ENCODE measurements around the gene MYO1E. TPM values are rescaled to one million over a fixed set of nuclear protein-coding genes. Genes with fewer than 3 reads are reported as not detected.
"Not testable (repeated sequence)": the region's sequence is repeated elsewhere in the genome, so short reads cannot be mapped to it uniquely, and the experiment has no call there.

MYO1E gene
- total RNA-seq = 37.6 TPM
- long read RNA-seq, partial matches to known transcripts = 4 of 4 reads
- long read RNA-seq, other reads (novel, unspliced or antisense) = 0 of 4 reads

DNA sequence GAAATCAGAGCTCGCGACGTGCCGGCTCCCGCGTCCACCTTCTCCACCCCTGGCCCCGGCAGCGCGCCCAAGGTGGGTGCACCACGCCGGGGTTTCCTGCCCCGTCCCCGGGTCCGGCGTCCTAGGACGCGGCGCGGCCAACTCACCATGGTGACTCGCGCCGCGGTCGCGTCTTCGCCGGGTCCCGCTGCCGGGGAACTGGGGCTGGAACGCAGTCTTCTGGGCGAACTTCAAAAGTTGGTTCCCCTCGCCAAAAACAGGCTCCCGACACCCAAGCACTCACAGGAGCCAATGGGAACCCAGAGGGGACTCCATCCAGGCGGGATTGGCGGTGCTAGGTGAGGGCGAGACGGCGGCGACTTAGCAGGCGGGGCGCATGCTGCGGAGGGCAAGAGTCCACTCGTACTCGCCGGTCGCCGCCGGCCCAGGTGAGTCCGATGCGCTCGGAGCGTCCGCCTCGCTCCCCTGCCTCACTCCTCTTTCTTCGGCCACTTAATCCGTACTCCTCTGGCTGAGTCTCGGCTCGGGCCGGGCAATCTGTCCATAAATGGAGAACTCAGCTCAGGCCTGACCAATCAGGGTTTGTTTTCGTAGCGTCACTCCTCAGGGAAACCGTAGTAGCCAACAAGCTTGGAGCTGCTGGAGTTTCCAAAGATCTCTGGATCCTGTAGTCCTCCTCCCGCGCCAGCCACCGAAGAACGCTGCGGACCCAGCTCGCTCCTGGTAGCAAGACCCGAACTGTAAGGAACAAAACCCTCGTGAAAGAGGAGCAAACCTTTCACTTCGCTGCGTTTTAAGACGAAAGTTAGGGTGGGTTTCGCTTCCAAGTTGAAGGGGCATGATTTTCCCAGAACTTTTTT, at the start of gene MYO1E:
Gene MYO1E, minus strand, starts transcription at position 520 of the 860 bp plus-strand sequence. Its CDS starts 371 bp downstream, at position 149.
- DNase-seq (ENCODE audit: missing footprints) (peak; percentile 91), ATAC-seq (peak; percentile 99)
- intact Hi-C loops (cut with DNase I) = loop anchor here (2.0 to 5.0 kb wide), 3 partner anchors 66 to 125 kb away; partner anchors contain the start of gene FAM81A

- no peak for ATAC-seq
- no peak for DNase-seq (ENCODE audit: missing footprints)
- intact Hi-C loops (cut with DNase I) = no loop called here
Observed at GRCh38 chr15:59420986-59421618, 48.4 kb upstream of the MYO1E start.

- intact Hi-C loops (cut with DNase I) = no loop called here
- DNase-seq (ENCODE audit: missing footprints) (no peak), ATAC-seq (no peak)
Observed at GRCh38 chr15:59420108-59420507, 47.4 kb upstream of the MYO1E start.

- intact Hi-C loops (cut with DNase I) = no loop called here
Observed at GRCh38 chr15:59419170-59419569, 46.5 kb upstream of the MYO1E start.

DNA sequence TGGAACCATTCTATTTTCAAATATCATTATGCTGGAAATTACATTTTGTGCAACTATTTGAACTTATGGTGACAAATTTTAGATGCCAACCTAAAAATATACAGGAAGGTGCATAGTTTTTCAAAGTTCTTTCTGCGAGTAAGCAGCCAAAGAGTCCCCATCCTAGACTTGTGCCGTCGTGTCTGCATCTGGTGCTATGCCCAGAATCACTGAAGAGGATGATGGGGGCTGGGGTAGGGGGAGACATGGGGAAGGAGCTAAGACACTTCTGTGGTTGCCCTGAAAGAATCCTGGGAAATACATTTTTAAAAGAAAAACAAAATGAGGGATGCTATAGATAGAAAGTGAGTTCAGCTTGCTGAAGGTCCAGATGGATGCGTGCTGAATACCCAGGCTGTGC, 44.1 kb upstream of the MYO1E start:
- no peak for DNase-seq (ENCODE audit: missing footprints)
- intact Hi-C loops (cut with DNase I) = no loop called here
- ATAC-seq = no peak

More at GRCh38 chr15:59419170-59419569, 46.5 kb upstream of the MYO1E start:
- ATAC-seq (no peak), DNase-seq (ENCODE audit: missing footprints) (no peak)

DNA sequence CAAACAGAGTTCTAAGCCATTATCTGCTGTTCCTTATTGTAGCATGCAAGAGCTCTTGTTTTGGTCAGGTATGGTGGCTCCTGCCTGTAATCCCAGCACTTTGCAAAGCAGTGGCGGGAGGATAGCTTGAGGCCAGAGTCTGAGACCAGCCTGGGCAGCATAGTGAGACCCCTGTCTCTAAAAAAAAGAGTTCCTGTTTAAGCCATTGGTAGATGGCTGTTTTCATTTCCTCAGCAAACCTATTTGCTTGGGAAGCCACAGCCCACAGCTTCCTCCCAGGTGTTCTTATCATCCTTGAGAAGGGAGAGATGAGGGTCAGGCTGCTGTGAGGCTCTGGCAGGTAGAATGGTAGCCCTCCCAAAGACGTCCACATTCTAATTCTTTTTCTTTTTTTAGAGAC, 40.9 kb upstream of the MYO1E start:
- intact Hi-C loops (cut with DNase I) = no loop called here
- ATAC-seq (no peak), DNase-seq (ENCODE audit: missing footprints) (no peak)

- DNase-seq (ENCODE audit: missing footprints) = no peak
- no peak for ATAC-seq
- intact Hi-C loops (cut with DNase I) = no loop called here
Observed at GRCh38 chr15:59410391-59410896, 37.8 kb upstream of the MYO1E start.

DNA sequence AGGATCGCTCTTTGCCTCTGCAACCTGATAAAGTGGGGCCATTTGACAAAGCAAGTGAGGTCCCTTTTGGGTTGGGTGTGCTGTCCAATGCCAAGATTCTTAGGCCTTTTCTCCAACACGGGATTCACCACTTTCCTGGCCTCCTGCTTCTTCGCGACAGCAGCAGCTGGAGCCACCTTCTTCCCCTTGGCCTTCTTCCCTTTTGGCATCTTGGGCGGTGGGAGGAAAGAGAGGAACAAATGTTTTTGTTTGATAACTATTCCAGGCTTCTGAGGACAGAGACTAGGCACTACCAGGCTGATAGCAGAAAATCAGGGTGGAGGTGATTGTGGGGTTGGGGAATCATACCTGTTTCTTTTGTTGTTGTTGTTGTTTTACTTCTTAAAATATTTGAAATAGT, 35.3 kb upstream of the MYO1E start:
- intact Hi-C loops (cut with DNase I) = no loop called here
- ATAC-seq (no peak), DNase-seq (ENCODE audit: missing footprints) (no peak)

DNA sequence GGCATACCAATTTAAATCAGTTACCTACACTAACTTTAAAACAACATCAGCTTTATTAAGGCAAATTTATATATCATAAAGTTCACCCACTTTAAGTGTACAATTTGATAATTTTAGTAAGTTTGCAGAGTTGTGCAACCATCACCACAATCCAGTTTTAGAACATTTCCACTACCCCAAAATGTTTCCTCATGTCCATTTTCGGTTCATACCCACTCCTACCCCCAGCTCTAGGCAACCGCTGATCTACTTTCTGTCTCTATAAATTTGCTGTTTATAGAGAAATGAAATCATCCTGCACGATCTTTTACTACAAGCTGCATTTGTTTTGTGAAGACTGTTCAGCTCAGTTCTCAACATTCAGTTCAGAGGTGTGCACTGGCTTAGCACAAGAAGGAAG, 33.8 kb upstream of the MYO1E start:
- DNase-seq (ENCODE audit: missing footprints) = no peak
- intact Hi-C loops (cut with DNase I) = no loop called here
- no peak for ATAC-seq

- ATAC-seq (no peak), DNase-seq (ENCODE audit: missing footprints) (no peak)
- intact Hi-C loops (cut with DNase I) = no loop called here
Observed at GRCh38 chr15:59405079-59405478, 32.4 kb upstream of the MYO1E start.

- ATAC-seq (no peak), DNase-seq (ENCODE audit: missing footprints) (no peak)
- intact Hi-C loops (cut with DNase I) = no loop called here
Observed at GRCh38 chr15:59401824-59402569, 29.3 kb upstream of the MYO1E start.

GRCh38 chr15:59401051-59401823, 28.6 kb upstream of the MYO1E start:
- intact Hi-C loops (cut with DNase I); ATAC-seq; DNase-seq (ENCODE audit: missing footprints): not testable (repeated sequence)

DNA sequence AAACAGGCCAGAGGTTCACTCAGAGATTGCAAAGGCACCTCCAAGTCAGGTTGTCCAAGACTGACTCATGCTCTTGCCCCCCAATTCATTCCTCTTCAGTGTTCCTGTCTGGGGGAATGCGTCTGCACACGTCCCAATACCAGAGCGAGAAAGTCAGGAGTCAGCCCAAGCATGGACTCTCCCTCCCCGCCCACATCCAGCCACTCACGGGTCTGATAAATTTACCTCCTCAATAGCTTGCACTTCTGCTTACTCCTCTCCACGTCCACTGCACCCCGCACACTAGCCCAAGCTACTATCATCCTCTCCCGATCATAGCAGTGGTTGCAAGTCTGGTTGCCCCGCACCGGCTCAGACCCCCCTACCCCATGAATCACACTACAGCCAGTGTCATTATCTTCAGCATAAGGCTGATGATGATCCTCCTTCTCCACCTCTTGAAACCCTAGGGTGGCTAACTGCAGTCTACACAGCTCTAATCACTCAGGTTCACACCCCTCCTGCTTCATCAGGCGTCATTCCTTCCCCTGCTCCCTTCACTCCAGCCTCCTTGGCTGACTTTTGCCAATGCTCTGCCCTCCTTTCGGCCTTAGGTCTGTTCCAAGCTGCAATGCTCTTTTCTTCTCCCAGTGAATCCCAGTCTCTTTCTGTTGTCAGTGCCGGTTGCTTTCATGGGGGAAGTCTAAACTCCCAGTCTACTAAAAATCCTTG, 27.6 kb upstream of the MYO1E start:
- ATAC-seq (no peak), DNase-seq (ENCODE audit: missing footprints) (no peak)
- intact Hi-C loops (cut with DNase I) = no loop called here

GRCh38 chr15:59399465-59400102, 26.9 kb upstream of the MYO1E start:
- DNase-seq (ENCODE audit: missing footprints) = no peak
- intact Hi-C loops (cut with DNase I) = no loop called here
- peak; percentile 46 for ATAC-seq

DNA sequence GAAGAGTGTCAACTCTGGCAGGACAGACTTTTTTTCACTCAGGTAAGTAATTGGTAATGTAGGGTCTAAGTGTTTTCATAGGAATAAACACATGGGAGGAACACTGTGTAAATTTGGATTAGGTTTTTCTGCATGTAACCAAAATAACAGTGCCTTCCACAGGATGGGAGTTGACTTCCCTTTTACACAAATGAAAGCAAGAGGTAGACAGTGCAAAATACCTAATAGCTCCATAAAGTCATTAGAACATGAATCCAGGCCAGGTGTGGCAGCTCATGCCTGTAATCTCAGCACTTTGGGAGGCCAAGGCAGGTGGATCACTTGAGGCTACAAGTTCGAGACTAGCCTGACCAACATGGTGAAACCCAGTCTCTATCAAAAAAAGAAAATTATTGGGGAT, 25.5 kb upstream of the MYO1E start:
- ATAC-seq (no peak), DNase-seq (ENCODE audit: missing footprints) (no peak)
- intact Hi-C loops (cut with DNase I) = no loop called here

DNA sequence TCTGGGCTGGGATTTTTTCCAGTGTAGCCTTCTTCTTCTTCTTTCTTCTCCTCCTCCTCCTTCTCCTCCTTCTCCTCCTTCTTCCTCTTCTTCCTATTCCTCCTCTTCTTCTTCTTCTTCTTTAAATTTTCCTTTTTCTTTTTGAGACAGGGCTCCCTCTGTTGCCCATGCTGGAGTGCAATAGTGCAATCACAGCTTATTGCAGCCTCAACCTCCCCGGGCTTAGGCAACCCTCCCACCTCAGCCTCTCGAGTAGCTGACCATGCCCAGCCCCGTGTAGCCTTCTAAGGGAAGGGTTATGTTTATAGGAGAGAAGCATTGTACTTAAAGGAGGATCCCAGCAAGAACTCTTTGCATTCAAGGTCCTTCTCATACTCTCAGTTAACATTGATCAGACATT, 24.0 kb upstream of the MYO1E start:
- no peak for ATAC-seq
- no peak for DNase-seq (ENCODE audit: missing footprints)
- intact Hi-C loops (cut with DNase I) = no loop called here

DNA sequence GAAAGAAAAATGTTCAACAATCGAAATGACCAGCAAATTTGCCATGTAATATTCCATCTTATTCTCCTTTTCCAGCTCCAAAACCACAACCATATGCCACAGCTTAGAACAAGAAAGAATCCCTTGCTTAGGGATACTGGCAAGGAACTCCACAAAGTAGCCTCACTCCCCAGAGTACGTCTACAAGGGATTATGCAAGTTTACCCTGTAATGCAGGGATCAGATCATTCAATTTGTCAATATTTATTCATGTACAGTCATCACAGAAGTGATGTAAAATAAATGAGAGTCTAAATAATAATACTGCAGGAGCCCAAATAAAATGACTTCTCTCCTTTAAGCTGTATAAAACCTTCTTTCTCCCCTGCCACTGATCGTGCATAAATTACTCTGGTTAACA, 23.5 kb upstream of the MYO1E start:
- ATAC-seq (no peak), DNase-seq (ENCODE audit: missing footprints) (no peak)
- intact Hi-C loops (cut with DNase I) = no loop called here

All from Right ventricle myocardium inferior (tissue), 1 donor.